Pancreas (tissue), 10 donors: ENCODE data around the gene CHST11. TPM values are rescaled to one million over a fixed set of nuclear protein-coding genes. Genes with fewer than 3 reads are reported as not detected.

Experiments
- ATAC-seq, 4 donors: fragments of 200-7000 bp; cut with Tn5 transposase; one replicate each; pipeline versions ENCODE4 v1.8.0 to v1.9.1; 2020; ENCODE audit warnings: mild to moderate bottlenecking in 4 of 4, moderate library complexity in 4 of 4
- DNase-seq, 6 donors: peaks; one replicate each; pipeline ENCODE4 v3.0.0-alpha.2; 2020
- FAIRE-seq: peaks from 2 replicates; lab custom pipeline; 2012; peaks lifted over from hg19 to GRCh38; lab: Jason Lieb, UNC
- H3K27ac ChIP-seq, 4 donors: fragments of 200-600 bp; sonication (generic); 1 replicate in 3 of 4; 2 replicates in 1 of 4; pipeline versions ENCODE4 v1.5.0 to v1.8.0; 2020
- H3K27me3 ChIP-seq, 4 donors: fragments of 200-600 bp; one replicate each; pipeline ENCODE4 v1.8.0; 2021
- H3K36me3 ChIP-seq, 3 donors: fragments of 200-600 bp; sonication (generic) in 1 of 3; one replicate each; pipeline versions ENCODE4 v1.5.0 to v1.8.0; 2020 to 2021
- H3K4me1 ChIP-seq, 3 donors: fragments of 200-600 bp; one replicate each; pipeline ENCODE4 v1.8.0; 2021
- H3K4me3 ChIP-seq, 4 donors: fragments of 200-600 bp; sonication (generic) in 2 of 4; one replicate each; pipeline versions ENCODE4 v1.5.0 to v1.8.0; 2020 to 2021
- H3K9me3 ChIP-seq, 4 donors: fragments of 200-600 bp; one replicate each; pipeline ENCODE4 v1.8.0; 2021
- WGBS, 2 donors: extraction: QIAGEN DNeasy Blood & Tissue Kit; methylation state at CpG; one replicate each; pipeline ENCODE4 v1.1.7; 2013; 5-methylcytosine and 5-hydroxymethylcytosine counted together
- intact Hi-C, 3 donors: fragments of 100-400 bp; cut with DNase I; formaldehyde crosslinking; loops; one replicate each; pipeline versions ENCODE4 v1.11.1 to v1.14.2; 2022
- polyA plus RNA-seq, 2 donors: library from polyadenylated mRNA; stranded (reverse); fragments of 200-250 nt; gene quantifications; one replicate each; pipeline ENCODE4 v1.2.3, GENCODE V29; 2013
- total RNA-seq, 6 donors: library from RNA; stranded (reverse); fragmentation: NEBNext Ultra II Directional in 4 of 6; extraction: Animal tissue kit (Norgen Biotek cat#: 25700) in 4 of 6; gene quantifications; one replicate each; pipeline versions ENCODE4 v1.2.1 to v1.2.4, GENCODE V29; 2021 to 2023
- TF ChIP-seq, protein P1 (sequence below), 4 donors: fragments of 200-600 bp; sonication (generic) in 3 of 4; IDR thresholded peaks; one replicate each; pipeline versions ENCODE4 v1.5.0 to v1.8.0; 2021; ENCODE audit warnings: antibody characterized with exemption in 4 of 4
- donor health status: healthy with polysubstance abuse.
- donor health status: DM: no; HTN: no; CAD: no; lungs with moderate emphysema.
- donor health status: DM: no; HTN: no; CAD: no.
- donor health status: control.
- donor health status: control.
- donor health status: Bipolar disorder and iron deficiency.
- donor health status: DM: yes; HTN: yes; CAD: no.
- donor health status: DM: no; HTN: no; CAD: no.
- donor health status: DM: no; HTN: no; CAD: no.
- donor health status: DM: yes; HTN: yes; CAD: no.

Gene CHST11
- total and polyA plus RNA-seq, 8 donors = 1.1 to 14.8 (median 7.8) TPM

DNA sequence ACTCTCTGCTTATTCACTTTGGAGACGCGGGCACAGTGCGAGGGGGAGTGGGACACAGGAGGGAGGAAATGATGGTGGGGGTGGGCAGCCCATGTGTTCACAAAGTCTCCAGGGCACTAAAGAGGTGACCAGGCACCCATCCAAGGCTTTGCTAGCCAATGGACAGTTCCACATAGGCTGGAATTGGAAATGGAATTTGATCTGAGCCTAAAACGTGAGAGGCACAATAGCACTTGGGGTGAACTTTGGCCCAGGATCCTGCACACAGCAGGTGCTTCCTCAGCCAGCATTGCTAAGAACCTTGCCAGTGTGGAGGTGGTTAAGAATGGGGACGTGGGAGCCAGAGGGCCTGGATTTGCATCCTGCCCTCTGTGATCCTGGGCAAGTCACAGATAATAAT, 193.8 kb downstream of the CHST11 start:
- no peak for DNase-seq
- Histone ChIP-seq H3K27ac (no peak overlapping the region), H3K27me3 (no peaks in the 10 kb centered on the region), H3K9me3 (no peaks in the 10 kb centered on the region), H3K4me3 (no peak overlapping the region), H3K36me3 (no peaks in the 10 kb centered on the region), H3K4me1 (no peaks in the 10 kb centered on the region)
- TF ChIP-seq, protein P1, sequence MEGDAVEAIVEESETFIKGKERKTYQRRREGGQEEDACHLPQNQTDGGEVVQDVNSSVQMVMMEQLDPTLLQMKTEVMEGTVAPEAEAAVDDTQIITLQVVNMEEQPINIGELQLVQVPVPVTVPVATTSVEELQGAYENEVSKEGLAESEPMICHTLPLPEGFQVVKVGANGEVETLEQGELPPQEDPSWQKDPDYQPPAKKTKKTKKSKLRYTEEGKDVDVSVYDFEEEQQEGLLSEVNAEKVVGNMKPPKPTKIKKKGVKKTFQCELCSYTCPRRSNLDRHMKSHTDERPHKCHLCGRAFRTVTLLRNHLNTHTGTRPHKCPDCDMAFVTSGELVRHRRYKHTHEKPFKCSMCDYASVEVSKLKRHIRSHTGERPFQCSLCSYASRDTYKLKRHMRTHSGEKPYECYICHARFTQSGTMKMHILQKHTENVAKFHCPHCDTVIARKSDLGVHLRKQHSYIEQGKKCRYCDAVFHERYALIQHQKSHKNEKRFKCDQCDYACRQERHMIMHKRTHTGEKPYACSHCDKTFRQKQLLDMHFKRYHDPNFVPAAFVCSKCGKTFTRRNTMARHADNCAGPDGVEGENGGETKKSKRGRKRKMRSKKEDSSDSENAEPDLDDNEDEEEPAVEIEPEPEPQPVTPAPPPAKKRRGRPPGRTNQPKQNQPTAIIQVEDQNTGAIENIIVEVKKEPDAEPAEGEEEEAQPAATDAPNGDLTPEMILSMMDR (IDR thresholded peaks at IDR 0.05) = no peak
- intact Hi-C loops = no loop called here
- no peak for ATAC-seq
- WGBS, 2 donors = 83 to 87% methylated on average over 5 of the region's 5 CpGs
- FAIRE-seq = no peak

DNA sequence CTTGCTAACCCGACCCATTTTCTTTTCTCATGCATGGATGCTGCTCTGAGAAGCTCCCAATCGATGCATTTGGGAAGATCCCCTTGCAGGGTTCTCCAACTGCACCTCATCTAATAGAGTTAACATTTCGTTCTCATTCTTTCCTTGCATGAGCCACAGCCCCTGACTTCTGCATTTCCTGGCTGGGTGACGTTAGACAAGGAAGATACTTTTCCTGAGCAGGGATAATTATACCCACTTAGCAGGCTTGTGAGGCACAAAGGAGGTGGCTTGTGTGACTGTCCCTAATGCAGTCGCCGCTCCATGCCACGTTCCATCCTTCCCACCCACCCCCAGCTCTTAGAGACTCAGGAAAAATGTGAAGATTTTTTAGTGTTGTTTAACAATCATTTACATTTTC, 195.1 kb downstream of the CHST11 start:
- ATAC-seq = no peak
- Histone ChIP-seq H3K9me3 (no peaks in the 10 kb centered on the region), H3K27me3 (no peaks in the 10 kb centered on the region), H3K27ac (no peak overlapping the region), H3K4me1 (no peaks in the 10 kb centered on the region), H3K4me3 (no peak overlapping the region), H3K36me3 (no peaks in the 10 kb centered on the region)
- TF ChIP-seq, protein P1 (IDR thresholded peaks at IDR 0.05) = no peak
- no peak for FAIRE-seq
- DNase-seq = no peak
- WGBS, 2 donors = 83 to 85% methylated on average over 7 of the region's 7 CpGs
- intact Hi-C loops = no loop called here

DNA sequence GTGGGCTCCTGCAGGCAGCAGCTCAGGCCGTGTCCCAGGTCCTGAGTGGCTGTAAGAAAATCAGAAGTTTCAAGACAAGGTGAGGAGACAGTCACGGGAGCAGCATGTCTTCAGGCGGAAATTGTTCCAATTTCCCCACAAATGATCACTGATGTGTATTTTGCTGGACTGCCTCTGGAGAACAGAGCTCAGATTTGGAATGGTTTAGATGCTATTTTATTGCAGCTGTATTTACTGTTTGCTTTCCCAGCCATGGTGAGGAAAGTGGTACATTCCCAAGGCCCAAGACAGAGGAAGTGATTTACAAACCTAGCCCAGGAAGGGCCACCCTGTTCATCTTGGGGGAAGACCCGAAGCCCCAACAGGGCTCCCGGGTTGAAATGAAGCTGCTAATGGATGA, 195.6 kb downstream of the CHST11 start:
- FAIRE-seq (no peak), ATAC-seq (no peak), DNase-seq (no peak)
- Histone ChIP-seq H3K27me3 (no peaks in the 10 kb centered on the region), H3K4me1 (no peaks in the 10 kb centered on the region), H3K9me3 (no peaks in the 10 kb centered on the region), H3K27ac (no peak overlapping the region), H3K36me3 (no peaks in the 10 kb centered on the region), H3K4me3 (no peak overlapping the region)
- 84 to 89% methylated on average over 5 of the region's 5 CpGs for WGBS, 2 donors
- TF ChIP-seq, protein P1 (IDR thresholded peaks at IDR 0.05) = no peak
- intact Hi-C loops = no loop called here

DNA sequence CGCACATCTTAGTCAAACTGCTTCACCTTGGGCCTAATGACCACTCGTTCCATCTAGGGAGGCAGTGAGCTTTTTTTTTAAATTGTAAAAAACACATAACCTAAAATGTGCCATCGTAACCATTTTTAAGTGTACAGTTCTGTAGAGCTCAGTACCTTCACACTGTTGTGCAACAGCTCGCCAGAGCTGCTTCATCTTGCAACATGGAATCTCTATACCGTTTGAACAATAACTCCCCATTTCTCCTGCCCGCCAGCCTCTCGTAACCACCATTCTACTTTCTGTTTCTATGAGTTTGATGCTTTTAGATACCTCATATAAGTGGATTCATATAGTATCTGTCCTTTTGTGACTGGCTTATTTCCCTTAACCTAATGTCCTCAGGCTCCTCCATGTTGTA, 196.2 kb downstream of the CHST11 start:
- H3K4me3 ChIP-seq = no peak overlapping the region
- no peaks in the 10 kb centered on the region for H3K36me3 ChIP-seq
- ATAC-seq (no peak), FAIRE-seq (no peak), DNase-seq (no peak)
- H3K27me3 ChIP-seq = no peaks in the 10 kb centered on the region
- no peaks in the 10 kb centered on the region for H3K4me1 ChIP-seq
- no peaks in the 10 kb centered on the region for H3K9me3 ChIP-seq
- TF ChIP-seq, protein P1 (IDR thresholded peaks at IDR 0.05) = no peak
- H3K27ac ChIP-seq = no peak overlapping the region
- WGBS, 2 donors = 78 to 97% methylated on average over 7 of the region's 7 CpGs
- intact Hi-C loops = no loop called here

DNA sequence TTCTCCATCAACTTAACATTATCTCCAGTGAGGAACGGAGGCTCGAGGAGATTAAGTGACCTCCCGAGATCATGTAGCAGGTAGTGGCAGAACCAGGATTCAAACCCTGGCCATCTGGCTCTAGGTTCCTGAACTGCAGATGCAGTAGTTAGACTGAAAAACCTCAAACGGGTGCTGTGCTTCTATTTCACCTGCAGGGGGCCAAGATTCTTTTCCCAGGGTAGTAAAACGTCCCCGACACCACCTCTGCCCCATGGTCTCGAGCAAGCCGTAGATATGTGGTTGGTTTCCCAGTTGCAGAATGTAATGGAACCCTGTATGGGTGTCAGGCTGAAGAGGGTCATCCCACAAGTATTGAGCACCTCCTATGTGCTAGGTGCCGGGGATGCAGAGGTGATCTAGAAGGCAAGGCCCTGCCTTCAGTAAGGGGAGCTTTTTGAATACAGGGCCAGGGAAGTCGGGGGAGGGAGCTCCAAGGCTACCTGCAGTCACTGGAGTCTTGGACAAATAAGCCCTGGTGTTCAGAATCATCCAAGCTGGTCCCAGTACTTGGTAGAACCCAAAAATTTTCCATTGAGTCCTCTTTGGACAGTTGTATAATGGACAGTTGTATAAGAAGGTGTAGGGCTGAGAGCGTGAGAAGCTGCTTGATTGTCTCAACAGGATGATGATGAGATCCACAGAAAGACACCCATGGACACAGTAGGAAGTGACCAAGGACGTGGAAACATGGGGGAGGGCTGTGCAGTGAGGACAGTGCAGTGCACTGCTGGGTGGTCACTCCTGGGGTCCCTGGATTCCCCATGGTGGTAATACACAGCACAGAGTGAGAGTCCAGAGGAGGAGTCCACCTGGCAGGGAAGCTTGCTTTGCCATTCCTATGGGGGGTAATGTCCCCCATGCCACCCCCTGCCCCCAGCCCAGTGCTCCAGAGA, 197.2 kb downstream of the CHST11 start:
- 80 to 82% methylated on average over 12 of the region's 12 CpGs for WGBS, 2 donors
- ATAC-seq (no peak), DNase-seq (no peak), FAIRE-seq (no peak)
- TF ChIP-seq, protein P1 (IDR thresholded peaks at IDR 0.05) = peak in 1 of 4 donors; percentile 17
- Histone ChIP-seq H3K9me3 (no peaks in the 10 kb centered on the region), H3K4me1 (no peaks in the 10 kb centered on the region), H3K27ac (no peak overlapping the region), H3K4me3 (no peak overlapping the region), H3K27me3 (no peaks in the 10 kb centered on the region), H3K36me3 (no peaks in the 10 kb centered on the region)
- intact Hi-C loops = no loop called here
